GM04504 (cell line): ENCODE results near the gene PNKP.
"Not testable (repeated sequence)": the region's sequence is repeated elsewhere in the genome, so short reads cannot be mapped to it uniquely, and the experiment has no call there.

ENCODE experiments used
- DNase-seq: peaks from one replicate; pipeline ENCODE4 v3.0.0-alpha.2; 2012; ENCODE audit warnings: low read depth

PNKP gene

DNA sequence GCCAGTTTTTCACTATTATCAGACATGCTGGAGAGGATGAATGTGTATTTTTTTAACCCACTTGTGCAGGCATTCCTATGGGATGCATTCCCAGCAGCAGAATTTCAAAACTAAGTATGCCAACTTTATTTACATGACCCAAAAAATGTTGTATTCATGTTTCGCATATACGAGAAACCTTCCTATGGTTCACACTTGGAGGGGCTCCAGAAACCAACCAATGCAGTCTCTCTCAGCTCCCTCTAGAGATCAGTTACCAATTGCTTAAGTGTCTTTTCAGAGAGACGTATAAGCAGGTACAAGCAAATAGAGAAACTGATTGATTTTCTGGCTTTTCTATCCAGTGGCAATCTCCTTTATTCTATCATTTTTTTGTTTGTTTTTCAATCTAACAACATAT, 22.0 kb downstream of the PNKP start:
- no peak for DNase-seq

DNA sequence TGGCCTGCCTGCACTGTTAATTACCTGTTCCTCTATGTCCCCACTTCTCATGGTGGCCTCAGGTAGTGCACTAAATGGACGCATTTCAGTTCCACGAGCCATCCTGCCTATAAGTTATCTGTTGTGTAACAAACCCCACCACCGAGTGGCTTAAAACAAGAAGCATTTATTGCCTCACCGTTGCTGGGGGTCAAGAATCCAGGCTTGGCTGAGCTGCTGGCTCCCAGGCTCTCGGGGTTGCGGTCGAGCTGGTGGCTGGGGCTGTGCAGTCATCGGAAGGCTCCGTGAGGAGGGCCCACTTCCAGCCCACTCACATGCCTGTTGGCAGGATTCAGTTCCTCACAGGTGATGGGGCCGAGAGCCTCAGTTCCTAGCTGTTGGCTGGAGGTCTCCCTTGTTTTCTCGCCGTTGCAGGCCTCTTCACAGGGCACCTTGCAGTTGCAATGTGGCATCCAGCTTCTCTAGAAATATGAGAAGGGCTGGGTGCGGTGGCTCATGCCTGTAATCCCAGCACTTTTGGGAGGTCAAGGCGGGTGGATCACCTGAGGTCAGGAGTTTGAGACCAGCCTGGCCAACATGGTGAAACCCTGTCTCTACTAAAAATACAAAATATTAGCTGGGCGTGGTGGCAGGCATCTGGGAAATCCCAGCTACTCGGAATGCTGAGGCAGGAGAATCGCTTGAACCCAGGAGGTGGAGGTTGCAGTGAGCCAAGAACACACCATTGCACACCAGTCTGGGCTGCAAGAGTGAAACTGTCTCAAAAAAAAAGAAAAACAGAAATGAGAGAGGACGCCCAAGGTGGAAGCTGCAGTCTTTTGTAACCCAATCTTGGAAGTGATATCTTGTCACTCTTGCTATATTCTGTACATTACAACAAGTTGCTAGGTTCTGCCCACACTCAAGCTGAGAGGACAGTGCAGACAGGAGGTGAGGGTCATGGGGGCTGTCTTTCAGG, 23.0 kb downstream of the PNKP start:
- no peak for DNase-seq

DNA sequence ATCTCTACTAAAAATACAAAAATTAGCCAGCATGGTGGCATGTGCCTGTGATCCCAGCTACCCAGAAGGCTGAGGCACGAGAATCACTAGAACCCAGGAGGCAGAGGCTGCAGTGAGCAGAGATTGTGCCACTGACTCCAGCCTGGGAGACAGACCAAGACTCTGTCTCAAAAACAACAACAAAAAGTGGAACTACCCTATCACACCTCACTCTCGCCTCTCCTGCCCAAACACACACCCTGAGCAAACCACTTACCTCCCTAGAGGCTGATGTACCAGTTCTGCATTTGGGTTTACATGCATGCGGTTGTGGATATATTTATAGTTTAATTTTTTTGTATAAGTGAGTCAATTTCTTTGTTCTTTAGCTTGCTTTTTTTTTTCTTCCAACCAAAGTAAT, 24.1 kb downstream of the PNKP start:
- no peak for DNase-seq

DNA sequence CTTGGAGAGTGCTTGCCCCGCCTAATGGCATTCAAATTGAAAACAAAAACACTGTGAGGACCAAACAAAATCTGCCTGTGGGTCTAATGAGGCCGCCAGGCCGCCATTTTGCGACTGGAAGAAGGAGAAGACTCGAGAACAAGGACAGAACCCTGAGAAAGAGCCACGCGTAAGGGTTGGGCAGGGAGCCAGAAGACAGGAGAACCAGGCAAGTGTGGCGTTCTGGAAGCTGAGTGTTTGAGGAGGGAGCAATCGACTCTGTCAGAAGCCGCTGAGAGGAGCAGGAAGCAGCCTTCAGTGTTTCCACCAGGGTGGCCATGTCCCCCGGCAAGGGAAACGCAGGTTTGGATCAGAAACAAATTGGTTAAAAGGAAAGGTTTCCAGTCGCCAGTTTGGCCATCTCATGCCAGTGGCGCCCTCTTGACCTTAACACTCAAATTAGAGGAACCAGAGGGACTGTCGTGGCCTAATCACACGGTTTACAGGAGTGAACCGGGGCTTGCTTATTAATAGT, 26.6 kb downstream of the PNKP start:
- no peak for DNase-seq

DNA sequence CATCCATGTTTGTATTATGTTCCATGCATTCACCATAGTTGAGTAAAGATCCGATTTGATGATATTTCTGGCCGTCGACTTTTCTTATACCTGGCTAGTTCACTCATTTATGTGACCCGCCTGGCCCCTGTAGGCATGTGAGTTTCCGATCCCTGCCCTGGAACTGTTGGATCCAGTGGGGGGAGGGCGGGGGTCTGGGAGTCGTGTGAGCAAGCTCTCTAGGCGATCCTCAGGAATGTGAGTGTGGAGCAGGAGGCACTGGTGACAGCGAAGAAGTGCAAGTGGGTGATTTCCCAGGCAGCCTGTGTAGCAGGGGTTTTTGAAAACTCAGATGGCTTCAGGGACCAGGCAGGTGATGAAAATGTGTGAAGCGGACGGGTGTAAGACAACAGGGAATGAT, 27.1 kb downstream of the PNKP start:
- no peak for DNase-seq

DNA sequence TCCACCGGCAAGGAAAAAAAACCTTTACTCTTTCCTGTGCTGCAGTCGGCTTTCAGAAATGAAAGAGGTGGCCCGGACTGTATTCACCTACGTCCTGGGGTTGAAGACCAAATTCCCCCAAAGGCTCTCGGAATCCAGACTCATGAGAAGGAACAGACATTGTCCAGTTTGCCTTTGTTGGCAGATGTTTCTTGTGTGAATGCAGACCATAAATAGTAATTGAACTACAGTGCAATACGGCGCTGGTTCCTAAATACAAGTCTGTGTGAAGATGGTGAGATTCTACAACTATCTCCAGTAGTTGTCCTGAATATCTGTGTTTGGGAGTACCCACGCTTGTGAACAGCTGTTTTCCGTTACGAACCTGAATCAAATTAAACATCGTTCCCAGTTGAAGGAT, 27.7 kb downstream of the PNKP start:
- DNase-seq: no peak

DNA sequence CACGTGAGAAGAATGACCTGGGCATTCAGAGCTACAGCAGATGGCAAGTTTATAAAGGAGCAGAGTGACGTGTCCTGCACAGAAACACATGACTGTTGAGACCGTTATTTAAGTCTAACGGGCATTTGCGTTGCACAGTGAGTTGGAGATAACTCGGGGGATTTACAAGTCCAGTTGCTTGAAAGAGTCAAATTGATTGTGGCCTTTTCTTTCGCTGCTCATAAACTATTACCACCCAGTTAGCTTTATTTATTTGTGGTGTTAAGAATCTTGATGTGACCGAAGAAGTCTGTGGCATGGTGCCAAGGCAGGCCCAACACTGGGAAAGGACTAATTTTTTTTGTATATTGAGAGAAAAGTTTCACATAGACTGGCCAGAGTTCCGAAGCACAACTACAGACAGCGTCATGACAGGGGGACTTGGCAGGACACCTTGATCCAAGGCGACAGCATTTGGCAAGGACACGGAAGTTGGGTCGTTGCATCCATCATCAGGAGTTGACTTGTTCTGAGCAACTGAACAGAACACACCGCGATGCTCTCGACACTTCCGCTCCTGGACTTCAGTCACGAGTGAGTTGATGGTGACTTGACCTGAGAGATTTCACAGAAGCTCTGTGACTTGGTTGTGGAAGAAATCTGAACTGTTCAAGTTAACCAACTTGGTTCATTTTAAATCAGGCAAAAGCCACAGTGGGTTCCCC, 28.3 kb downstream of the PNKP start:
- no peak for DNase-seq

DNA sequence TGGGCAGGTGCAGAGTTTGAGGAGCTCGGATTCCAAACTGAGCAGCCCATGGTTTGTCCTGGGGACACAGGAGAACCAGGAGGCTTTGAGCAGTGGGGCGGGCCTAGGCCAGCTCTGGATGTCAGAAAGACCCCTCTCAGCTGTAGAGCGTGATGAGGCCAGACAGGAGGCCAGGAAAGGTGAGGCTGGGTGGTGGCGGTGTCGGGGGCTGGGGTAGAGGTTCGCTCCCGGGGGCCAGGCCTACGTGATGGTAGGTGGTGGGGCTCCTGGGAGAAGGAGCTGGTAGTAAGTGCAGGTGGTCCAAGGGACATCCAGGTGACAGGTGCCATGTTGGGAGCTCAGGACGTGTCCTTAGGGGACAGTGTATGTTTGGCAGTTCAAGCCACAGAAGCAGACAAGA, 30.0 kb downstream of the PNKP start:
- no peak for DNase-seq

DNA sequence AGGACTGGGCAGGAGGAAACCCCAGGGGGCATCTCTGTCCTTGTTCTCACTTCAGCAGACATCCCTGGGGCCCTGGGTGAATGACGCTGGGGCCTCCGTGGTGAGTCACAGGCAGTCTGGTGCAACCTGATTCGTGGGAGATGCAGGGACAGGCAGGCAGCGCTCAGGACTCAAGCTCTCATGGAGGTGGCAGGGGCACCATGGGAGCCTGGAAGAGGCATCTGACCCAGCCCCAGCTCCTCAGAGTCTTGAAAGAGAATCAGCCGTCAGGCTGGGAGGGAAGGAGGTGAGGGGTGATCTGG, 30.4 kb downstream of the PNKP start:
- no peak for DNase-seq

DNA sequence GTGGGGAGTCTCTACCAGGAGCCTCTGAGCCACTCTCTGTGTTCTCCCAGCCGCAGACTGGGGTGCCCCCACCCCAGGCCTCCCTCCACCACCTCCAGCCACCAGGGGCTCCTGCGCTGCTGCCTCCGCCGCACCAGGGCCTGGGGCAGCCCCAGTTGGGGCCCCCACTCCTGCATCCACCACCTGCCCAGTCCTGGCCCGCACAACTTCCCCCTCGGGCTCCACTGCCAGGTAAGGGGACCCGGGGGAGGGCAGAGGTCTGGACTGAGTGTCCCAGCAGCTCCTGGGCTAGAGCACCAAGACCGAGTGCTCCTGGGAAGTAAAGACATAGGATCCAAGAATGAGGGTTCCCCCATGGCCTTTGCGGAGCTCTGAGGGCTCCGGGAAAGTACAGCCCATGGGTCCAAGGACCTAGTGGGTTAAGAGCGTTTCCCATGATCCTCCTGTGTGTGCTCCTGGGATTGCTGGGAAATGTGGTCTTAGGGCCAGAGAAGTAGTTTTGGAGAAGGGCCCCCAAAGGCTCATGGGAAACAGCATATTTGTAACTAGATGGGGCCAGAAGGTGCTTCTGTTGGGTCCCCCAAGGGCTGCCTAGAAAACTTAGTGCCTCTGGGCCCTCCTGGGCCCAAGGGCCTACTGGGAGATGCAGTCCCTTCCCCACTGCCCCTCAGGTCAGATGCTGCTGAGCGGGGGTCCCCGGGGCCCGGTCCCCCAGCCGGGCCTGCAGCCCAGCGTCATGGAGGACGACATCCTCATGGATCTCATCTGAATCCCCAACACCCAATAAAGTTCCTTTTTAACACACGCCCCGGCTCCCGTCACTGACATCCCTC, 31.0 kb downstream of the PNKP start:
- DNase-seq: no peak

DNA sequence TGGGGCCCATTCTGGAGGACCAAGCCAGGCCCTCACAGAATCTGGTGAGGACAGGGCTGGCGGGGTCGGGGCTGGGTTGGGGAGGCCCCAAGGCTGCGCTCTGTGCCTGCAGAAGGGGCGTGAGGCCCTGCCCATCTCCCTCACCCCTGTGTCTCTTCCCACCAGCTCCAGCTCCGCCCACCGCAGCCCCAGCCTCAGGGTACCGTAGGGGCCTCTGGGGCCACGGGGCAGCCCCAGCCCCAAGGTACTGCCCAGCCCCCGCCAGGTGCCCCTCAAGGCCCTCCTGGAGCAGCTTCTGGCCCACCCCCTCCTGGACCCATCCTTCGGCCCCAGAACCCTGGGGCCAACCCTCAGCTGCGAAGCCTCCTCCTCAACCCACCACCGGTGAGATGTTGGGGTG, 31.8 kb downstream of the PNKP start:
- no peak for DNase-seq

DNA sequence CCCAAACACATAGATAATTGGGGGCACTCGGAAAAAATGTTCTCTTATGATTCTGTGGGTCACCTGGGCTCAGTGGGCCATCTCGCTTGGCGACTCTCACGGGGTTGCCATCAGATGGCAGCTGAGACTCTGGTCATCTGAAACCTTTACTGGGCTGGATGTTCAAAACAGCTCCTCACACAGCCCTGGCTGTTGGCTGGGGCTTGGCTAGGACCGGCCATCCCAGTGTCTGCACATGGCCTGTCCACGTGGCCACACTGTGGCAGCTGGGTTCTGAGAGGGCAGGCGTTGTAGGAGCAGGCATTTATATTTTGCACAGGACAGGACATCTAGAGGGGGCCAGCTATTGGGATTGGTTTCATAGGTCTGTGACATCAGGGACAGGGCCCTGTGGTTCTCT, 33.8 kb downstream of the PNKP start:
- DNase-seq: no peak

DNA sequence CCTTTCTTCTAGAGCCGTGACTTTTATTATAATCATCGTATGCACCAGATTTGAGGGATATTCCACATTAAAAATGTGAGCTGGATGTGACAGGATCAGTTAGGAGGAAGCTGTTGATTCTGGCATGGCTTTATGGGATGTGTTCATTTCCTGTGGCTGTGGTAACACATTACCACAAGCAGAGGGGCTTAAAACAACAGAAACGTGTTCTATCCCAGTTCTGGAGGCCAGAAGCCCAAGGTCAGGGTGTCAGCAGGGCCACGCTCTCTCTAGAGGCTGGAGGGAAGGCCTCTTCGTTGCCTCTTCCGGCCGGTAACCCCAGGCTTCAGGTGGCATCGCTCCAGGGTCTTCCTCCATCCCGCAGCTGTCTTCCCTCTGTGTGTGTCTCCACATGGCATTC, 34.8 kb downstream of the PNKP start:
- no peak for DNase-seq

DNA sequence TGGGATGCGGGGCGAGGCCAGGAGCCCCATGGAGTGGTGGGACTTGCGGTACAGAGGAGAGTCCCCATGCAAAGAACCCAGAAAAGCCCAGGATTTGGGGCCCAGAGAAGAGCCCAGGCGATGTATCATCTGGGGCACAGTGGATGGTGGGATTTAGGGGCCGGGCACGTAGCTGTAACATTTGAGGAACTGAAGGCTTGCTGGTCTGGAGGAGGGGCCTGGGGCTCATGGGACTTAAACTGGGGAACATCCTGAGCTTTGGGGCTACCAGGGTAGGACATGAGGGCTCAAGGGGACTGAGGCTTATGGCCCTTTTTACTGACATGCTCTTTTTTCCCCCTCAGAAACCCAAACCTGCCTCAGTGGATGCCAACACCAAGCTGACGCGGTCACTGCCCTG, 35.8 kb downstream of the PNKP start:
- DNase-seq: no peak

DNA sequence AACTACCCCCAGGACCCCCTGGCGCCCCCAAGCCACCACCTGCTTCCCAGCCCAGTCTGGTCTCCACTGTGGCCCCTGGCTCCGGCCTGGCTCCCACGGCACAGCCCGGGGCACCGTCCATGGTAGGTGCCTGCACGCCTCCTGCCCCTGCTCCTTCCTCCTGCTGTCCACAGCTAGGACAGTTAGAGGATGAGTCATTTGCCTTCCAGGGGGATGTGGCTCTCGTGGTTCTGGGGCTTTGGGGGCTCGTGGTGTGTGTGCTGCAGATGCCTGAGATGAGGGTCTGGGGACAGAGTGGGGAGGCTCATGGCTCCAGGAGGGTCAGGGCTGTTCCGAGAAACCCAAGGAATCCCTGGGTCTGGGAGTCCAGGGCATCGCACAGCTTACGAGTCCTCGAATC, 36.6 kb downstream of the PNKP start:
- DNase-seq: no peak

DNA sequence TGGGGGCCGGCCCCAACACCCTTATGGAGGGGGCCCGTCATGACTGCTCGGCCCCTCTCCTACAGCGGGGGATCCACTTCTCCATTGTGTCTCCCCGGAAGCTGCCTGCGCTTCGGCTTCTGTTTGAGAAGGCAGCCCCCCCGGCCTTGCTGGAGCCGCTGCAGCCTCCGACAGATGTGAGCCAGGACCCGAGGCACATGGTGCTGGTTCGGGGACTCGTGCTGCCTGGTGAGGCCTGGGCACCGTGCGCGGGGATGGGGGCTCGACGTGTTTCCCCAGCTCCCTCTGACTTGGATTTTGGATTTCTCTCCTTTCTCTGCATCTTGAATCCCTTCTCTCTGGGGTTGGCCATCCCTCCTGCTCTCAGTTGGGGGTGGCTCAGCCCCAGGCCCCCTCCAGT, 37.7 kb downstream of the PNKP start:
- DNase-seq: no peak

DNA sequence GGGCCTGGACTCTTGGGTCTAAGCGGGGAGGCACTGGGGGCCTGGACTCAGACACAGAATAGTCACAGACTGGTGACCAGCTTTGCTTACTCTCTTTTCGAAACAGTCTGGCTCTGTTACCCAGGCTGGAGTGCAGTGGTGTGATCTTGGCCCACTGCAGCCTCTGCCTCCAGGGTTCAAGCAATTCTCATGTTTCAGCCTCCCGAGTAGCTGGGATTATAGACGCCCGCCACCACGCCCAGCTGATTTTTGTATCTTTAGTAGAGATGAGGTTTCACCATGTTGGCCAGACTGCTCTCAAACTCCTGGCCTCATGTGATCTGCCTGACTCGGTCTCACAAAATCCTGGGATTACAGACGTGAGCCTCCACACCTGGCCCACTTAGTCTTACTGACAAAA, 38.2 kb downstream of the PNKP start:
- no peak for DNase-seq

DNA sequence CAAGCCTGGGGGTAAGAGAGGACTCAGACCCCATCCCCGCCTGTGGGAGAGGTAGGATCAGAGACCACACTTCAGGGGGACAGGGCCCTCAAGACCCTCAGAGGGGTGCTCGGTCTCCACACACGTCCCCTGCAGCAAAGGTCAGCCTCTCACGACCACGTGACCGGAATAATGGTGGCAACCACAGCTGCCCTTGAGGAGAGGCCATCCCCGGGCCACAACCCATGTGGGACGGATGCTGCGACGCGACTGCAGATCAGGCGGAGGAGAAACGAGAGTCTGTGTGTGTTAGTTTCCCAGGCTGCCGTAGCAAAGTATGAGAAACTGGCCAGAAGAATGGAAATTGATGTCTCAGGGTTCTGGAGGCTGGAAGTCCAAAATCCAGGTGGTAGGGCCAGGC, 40.3 kb downstream of the PNKP start:
- DNase-seq: no peak

DNA sequence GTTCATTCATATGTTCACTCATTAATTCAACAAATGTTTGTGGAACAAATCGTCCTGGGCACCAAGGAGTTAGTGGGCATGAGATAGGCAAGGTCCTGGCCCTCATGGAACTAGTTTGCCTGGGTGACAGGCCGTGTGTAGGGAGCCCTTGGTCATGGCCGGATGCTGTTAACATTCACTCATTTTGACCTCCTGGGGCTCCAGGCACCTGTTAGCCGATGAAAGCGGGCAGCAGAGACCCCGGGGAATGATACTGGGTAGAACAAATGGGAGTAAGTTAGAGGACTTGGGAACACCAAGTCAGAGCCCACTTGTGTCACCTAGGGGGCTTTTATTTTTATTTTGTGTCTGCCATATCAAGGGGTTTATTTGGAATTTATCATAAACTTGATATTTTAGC, 42.7 kb downstream of the PNKP start:
- no peak for DNase-seq

DNA sequence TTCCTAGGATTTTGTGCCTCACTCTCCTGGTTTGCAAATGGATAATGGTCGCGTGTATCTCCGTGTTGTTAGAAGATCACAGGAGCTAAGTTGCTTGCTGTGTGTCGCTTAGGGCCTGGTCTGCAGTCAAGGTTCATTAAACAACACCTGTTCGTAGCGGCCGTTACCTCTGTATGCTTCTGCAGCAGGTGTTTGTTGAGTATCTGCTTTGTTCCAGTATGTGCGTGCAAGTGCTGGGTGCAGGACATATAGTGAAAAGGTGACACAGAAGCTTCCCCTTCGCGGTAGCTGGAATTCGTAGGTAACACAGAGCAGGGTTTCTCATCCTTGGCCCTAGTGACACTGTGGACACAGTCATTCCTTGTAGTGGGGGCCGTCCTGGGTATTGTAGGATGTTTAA, 43.9 kb downstream of the PNKP start:
- no peak for DNase-seq

DNA sequence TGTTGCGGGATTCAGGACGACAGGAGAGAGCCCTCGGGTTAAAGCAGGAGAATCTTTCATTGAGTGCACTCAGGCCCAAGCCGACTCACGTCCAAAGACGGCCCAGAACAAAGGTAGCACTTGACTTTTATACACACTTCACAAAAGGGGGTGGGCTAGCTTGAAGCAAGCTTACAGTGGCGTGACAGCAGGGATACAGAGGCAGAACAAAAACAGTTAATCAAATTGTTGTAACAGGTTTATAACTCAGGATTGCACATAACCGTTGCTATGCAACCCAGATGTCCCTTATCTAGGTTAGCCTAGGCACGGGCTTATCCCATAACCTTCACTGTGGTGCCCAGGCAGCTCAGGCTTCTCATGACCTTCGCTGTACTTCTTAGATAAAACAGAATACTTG, 47.3 kb downstream of the PNKP start:
- no peak for DNase-seq

DNA sequence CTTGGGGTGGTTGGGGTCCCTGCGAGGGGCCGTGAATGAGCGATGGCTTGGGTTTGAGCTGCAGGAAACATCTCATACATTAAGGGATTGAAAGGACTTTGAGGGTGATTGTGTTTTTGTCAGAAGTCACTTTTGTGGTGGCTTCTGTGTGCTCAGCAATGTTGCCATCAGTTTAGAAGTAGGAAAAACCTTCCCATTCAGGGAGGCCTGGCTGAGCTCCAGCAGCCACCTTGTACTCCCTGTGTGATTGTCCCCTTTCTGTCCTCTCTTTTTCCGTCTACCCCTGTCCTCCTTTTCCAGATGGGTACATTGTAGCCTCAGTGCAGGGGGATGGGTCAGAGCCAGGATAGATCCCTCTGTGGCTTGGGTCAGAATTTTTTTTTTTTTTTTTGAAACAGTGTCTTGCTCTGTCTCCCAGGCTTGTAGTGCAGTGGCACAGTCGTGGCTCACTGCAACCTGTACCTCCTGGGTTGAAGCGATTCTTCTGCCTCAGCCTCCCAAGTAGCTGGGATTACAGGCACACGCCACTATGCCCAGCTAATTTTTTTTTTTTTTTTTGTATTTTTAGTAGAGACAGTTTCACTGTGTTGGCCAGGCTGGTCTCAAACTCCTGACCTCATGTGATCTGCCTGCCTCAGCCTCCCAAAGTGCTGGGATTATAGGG, 47.8 kb downstream of the PNKP start:
- DNase-seq: not testable (repeated sequence)
